IMR-90 (cell line): Measurements from ENCODE around the gene BCL6. TPM values are rescaled to one million over a fixed set of nuclear protein-coding genes. Genes with fewer than 3 reads are reported as not detected.

Source experiments
- ATAC-seq: fragments of 200-7000 bp; cut with Tn5 transposase; 2 replicates; pipeline ENCODE4 v1.9.1; 2020; ENCODE audit warnings: low read depth, mild to moderate bottlenecking, moderate library complexity
- BruUV-seq: library from RNA; stranded (reverse); fragments of 400-500 nt; replicated peaks from 2 replicates; lab custom pipeline; 2021; lab: Mats Ljungman, UMichigan
- CTCF ChIA-PET: fragments of 300-600 bp; formaldehyde crosslinking; extraction: SDS; loops from one replicate; lab custom pipeline; 2021; ENCODE audit warnings: antibody characterized with exemption; lab: Yijun Ruan, JAX
- POLR2A ChIA-PET: fragments of 300-600 bp; sonication (Branson Sonifier 250); formaldehyde crosslinking; loops from one replicate; lab custom pipeline; 2022; ENCODE audit warnings: antibody characterized with exemption; ENCODE audit not compliant: unreplicated experiment; lab: Charles Lee
- DNase-seq: peaks from one replicate; pipeline ENCODE4 v3.0.0; 2013
- H2AFZ ChIP-seq: replicated peaks from 2 replicates; pipeline ENCODE3; 2013; ENCODE audit warnings: low read length, mild to moderate bottlenecking; ENCODE audit not compliant: poor library complexity
- H2AK5ac ChIP-seq: 2 replicates; pipeline ENCODE4 v1.6.1; 2013; ENCODE audit warnings: low read depth, low read length, inconsistent platforms
- H2AK9ac ChIP-seq: replicated peaks from 2 replicates; pipeline ENCODE3; 2013; ENCODE audit warnings: mild to moderate bottlenecking, low read depth, low read length, moderate library complexity; ENCODE audit not compliant: poor library complexity
- H2BK120ac ChIP-seq: 2 replicates; pipeline ENCODE4 v1.6.1; 2013; ENCODE audit warnings: low read depth, low read length, inconsistent platforms
- H2BK15ac ChIP-seq: 3 replicates; pipeline ENCODE4 v1.6.1; 2013; ENCODE audit warnings: low read depth, low read length, inconsistent platforms
- H2BK20ac ChIP-seq: 2 replicates; pipeline ENCODE4 v1.6.1; 2013; ENCODE audit warnings: low read depth, mild to moderate bottlenecking, inconsistent platforms, low read length, moderate library complexity
- H2BK5ac ChIP-seq: 2 replicates; pipeline ENCODE4 v1.6.1; 2013; ENCODE audit warnings: mild to moderate bottlenecking, low read depth, low read length, inconsistent platforms; ENCODE audit not compliant: poor library complexity, severe bottlenecking
- H3K14ac ChIP-seq: replicated peaks from 2 replicates; pipeline ENCODE4 v1.6.1; 2013; ENCODE audit warnings: low read depth, low read length, inconsistent platforms
- H3K18ac ChIP-seq: 2 replicates; pipeline ENCODE4 v1.6.1; 2013; ENCODE audit warnings: low read depth, low read length, control low read depth
- H3K23ac ChIP-seq: 2 replicates; pipeline ENCODE4 v1.6.1; 2013; ENCODE audit warnings: low read depth, low read length, inconsistent platforms
- H3K27ac ChIP-seq: 2 replicates; pipeline ENCODE4 v1.5.1; 2013; ENCODE audit warnings: mild to moderate bottlenecking, control low read depth, low read length; ENCODE audit not compliant: insufficient read depth
- H3K27me3 ChIP-seq: 2 replicates; pipeline ENCODE4 v1.6.1; 2013; ENCODE audit warnings: low read length; ENCODE audit not compliant: control insufficient read depth, insufficient read depth
- H3K36me3 ChIP-seq: 2 replicates; pipeline ENCODE4 v1.6.1; 2013; ENCODE audit warnings: low read length, mixed read lengths; ENCODE audit not compliant: control insufficient read depth, insufficient read depth
- H3K4ac ChIP-seq: 2 replicates; pipeline ENCODE4 v1.6.1; 2013; ENCODE audit warnings: low read depth, low read length, inconsistent platforms
- H3K4me1 ChIP-seq: 2 replicates; pipeline ENCODE4 v1.6.1; 2013; ENCODE audit warnings: low read length, mixed read lengths; ENCODE audit not compliant: control insufficient read depth, insufficient read depth
- H3K4me2 ChIP-seq: 2 replicates; pipeline ENCODE4 v1.6.1; 2013; ENCODE audit warnings: low read depth, mild to moderate bottlenecking, control low read depth, low read length, moderate library complexity
- H3K4me3 ChIP-seq: 2 replicates; pipeline ENCODE4 v1.5.1; 2013; ENCODE audit warnings: low read depth, mild to moderate bottlenecking, control low read depth, low read length, moderate library complexity; ENCODE audit not compliant: insufficient read depth
- H3K56ac ChIP-seq: 2 replicates; pipeline ENCODE4 v1.6.1; 2013; ENCODE audit warnings: low read length, inconsistent platforms; ENCODE audit not compliant: insufficient read depth; ENCODE audit errors: extremely low read depth
- H3K79me1 ChIP-seq, 2 experiments: 2 replicates each; pipeline ENCODE4 v1.6.1; 2013; ENCODE audit warnings: low read length in 2 of 2, inconsistent platforms in 1 of 2, low read depth in 1 of 2
- H3K9ac ChIP-seq: 2 replicates; pipeline ENCODE4 v1.6.1; 2013; ENCODE audit warnings: low read depth, low read length, control low read depth
- H3K9me1 ChIP-seq: 2 replicates; pipeline ENCODE4 v1.6.1; 2013; ENCODE audit warnings: low read length, inconsistent platforms; ENCODE audit not compliant: insufficient read depth
- H3K9me3 ChIP-seq: 2 replicates; pipeline ENCODE4 v1.6.1; 2013; ENCODE audit warnings: low read length; ENCODE audit not compliant: control insufficient read depth, insufficient read depth
- H4K20me1 ChIP-seq: 2 replicates; pipeline ENCODE4 v1.6.1; 2013; ENCODE audit warnings: low read length, inconsistent platforms; ENCODE audit not compliant: insufficient read depth
- H4K5ac ChIP-seq: 2 replicates; pipeline ENCODE4 v1.6.1; 2013; ENCODE audit warnings: mild to moderate bottlenecking, low read depth, low read length, control low read depth
- H4K8ac ChIP-seq, 2 experiments: 2 replicates each; pipeline ENCODE4 v1.6.1; 2013; ENCODE audit warnings: low read depth in 2 of 2, low read length in 2 of 2, control low read depth in 1 of 2, inconsistent platforms in 1 of 2
- H4K91ac ChIP-seq: 2 replicates; pipeline ENCODE4 v1.6.1; 2013; ENCODE audit warnings: low read depth, low read length, inconsistent platforms; ENCODE audit not compliant: insufficient read depth
- BHLHE40 ChIP-seq: fragments of 150-350 bp; IDR thresholded peaks from 2 replicates; pipeline ENCODE4 v1.6.1; 2016; ENCODE audit warnings: mild to moderate bottlenecking, low read depth, low read length
- CEBPB ChIP-seq: IDR thresholded peaks from 2 replicates; pipeline ENCODE4 v1.6.1; 2012; ENCODE audit warnings: low read depth, low read length, improper control_type of control experiment
- CHD1 ChIP-seq: IDR thresholded peaks from 2 replicates; pipeline ENCODE4 v1.6.1; 2012; ENCODE audit warnings: low read depth, low read length, improper control_type of control experiment
- CTCF ChIP-seq: conservative IDR thresholded peaks from 2 replicates; pipeline ENCODE4 v1.5.1; 2012; ENCODE audit warnings: mild to moderate bottlenecking, low read depth, low read length, improper control_type of control experiment
- ELK1 ChIP-seq: fragments of 150-350 bp; IDR thresholded peaks from 2 replicates; pipeline ENCODE4 v1.6.1; 2016; ENCODE audit warnings: low read depth, mild to moderate bottlenecking, low read length, moderate library complexity, borderline replicate concordance
- FOS ChIP-seq: fragments of 150-350 bp; IDR thresholded peaks from 2 replicates; pipeline ENCODE4 v1.6.1; 2016; ENCODE audit warnings: low read depth, low read length
- MAFK ChIP-seq: IDR thresholded peaks from 2 replicates; pipeline ENCODE4 v1.6.1; 2012; ENCODE audit warnings: low read depth, low read length, improper control_type of control experiment
- MAZ ChIP-seq: IDR thresholded peaks from 2 replicates; pipeline ENCODE4 v1.6.1; 2012; ENCODE audit warnings: low read depth, mild to moderate bottlenecking, low read length, improper control_type of control experiment, moderate library complexity, borderline replicate concordance
- MXI1 ChIP-seq: IDR thresholded peaks from 2 replicates; pipeline ENCODE4 v1.6.1; 2012; ENCODE audit warnings: low read depth, mild to moderate bottlenecking, low read length, moderate library complexity, borderline replicate concordance
- POLR2A ChIP-seq: IDR thresholded peaks from 2 replicates; pipeline ENCODE4 v1.6.1; 2012; ENCODE audit warnings: mild to moderate bottlenecking, low read depth, low read length
- RAD21 ChIP-seq: IDR thresholded peaks from 2 replicates; pipeline ENCODE4 v1.6.1; 2012; ENCODE audit warnings: low read length, improper control_type of control experiment
- RFX5 ChIP-seq: IDR thresholded peaks from 2 replicates; pipeline ENCODE4 v1.8.0; 2012; ENCODE audit warnings: low read depth, mild to moderate bottlenecking, low read length, moderate library complexity
- SMC3 ChIP-seq: fragments of 150-350 bp; IDR thresholded peaks from 2 replicates; pipeline ENCODE4 v1.6.1; 2016; ENCODE audit warnings: low read depth, mild to moderate bottlenecking, antibody characterized with exemption, low read length, moderate library complexity
- dilution Hi-C: fragments of 300-500 bp; cut with HindIII; formaldehyde crosslinking; loops from one replicate; pipeline ENCODE4 v1.14.3; 2018; ENCODE audit warnings: low sequenced_read_pairs; ENCODE audit not compliant: unreplicated experiment
- in situ Hi-C: fragments of 300-500 bp; cut with MboI; formaldehyde crosslinking; loops from 3 replicates; pipeline ENCODE4 v1.14.3; 2019; ENCODE audit warnings: low sequenced_read_pairs, inconsistent platforms, mixed read lengths
- intact Hi-C: fragments of 100-400 bp; cut with micrococcal nuclease; formaldehyde crosslinking; loops from 2 replicates; pipeline ENCODE4 v1.10.0; 2022
- polyA plus RNA-seq, 3 experiments: library from polyadenylated mRNA; depleted of rRNA; stranded (reverse); fragments of >200 nt; gene quantifications; 2 replicates each; pipeline ENCODE4 v1.2.3, GENCODE V29; 2012; ENCODE audit warnings: low replicate concordance in 1 of 3
- total RNA-seq: library from RNA; depleted of rRNA; stranded (reverse); fragments of >200 nt; gene quantifications from 2 replicates; pipeline ENCODE4 v1.2.3, GENCODE V29; 2012

The BCL6 gene
- total and polyA plus RNA-seq, 2 of the 4 experiments (the other 2 are of a cell fraction), result 19.7 to 22.6 TPM

GRCh38 chr3:187705164-187705563 lies 40.1 kb downstream of the BCL6 start:
- ATAC-seq (peak; percentile 59), DNase-seq (peak; percentile 21)
- H3K27ac ChIP-seq, result no peak overlapping the region
- in situ Hi-C loops (loop anchor here (25.0 kb wide), 1 partner anchor 1532 kb away; no protein-coding TSS in a partner anchor), dilution Hi-C loops (no loop called here), intact Hi-C loops (loop anchor here (10.0 kb wide), 1 partner anchor 860 kb away; the partner anchor contains the start of gene ADIPOQ)
- H2BK5ac ChIP-seq, result no peak overlapping the region
- no peak overlapping the region for H2BK20ac ChIP-seq
- no peak overlapping the region for H3K4ac ChIP-seq
- H2AFZ ChIP-seq, result no peak overlapping the region
- H4K8ac ChIP-seq, result no peak overlapping the region
- H3K9ac ChIP-seq, result no peak overlapping the region
- no peaks in the 10 kb centered on the region for H4K20me1 ChIP-seq
- H3K79me1 ChIP-seq, result no peaks in the 10 kb centered on the region
- no peak overlapping the region; the same call in 1 of the 2 replicates for H3K23ac ChIP-seq
- H2BK15ac ChIP-seq, result no peak overlapping the region
- no peak overlapping the region for H3K4me3 ChIP-seq
- H4K91ac ChIP-seq, result no peak overlapping the region
- H3K9me1 ChIP-seq, result no peaks in the 10 kb centered on the region
- TF ChIP-seq CHD1 (no peak), CTCF (no peak), ELK1 (no peak), MAZ (no peak), RAD21 (no peak), POLR2A (no peak), RFX5 (no peak), SMC3 (no peak), MAFK (no peak), FOS (no peak), MXI1 (no peak), BHLHE40 (no peak), CEBPB (no peak)
- no peak overlapping the region for H2AK5ac ChIP-seq
- H3K36me3 ChIP-seq, result no peaks in the 10 kb centered on the region
- no peak overlapping the region for H2AK9ac ChIP-seq
- POLR2A ChIA-PET, result no interaction called here
- no peaks in the 10 kb centered on the region for H3K9me3 ChIP-seq
- H3K4me2 ChIP-seq, result no peak overlapping the region
- H4K5ac ChIP-seq, result no peak overlapping the region
- H2BK120ac ChIP-seq, result no peak overlapping the region
- peaks cover 17% of the 10 kb centered on the region for H3K27me3 ChIP-seq
- no peak overlapping the region for H3K14ac ChIP-seq
- H3K56ac ChIP-seq, result no peak overlapping the region
- BruUV-seq, result no TSS peak
- H3K4me1 ChIP-seq, result peaks cover 3% of the 10 kb centered on the region; the same call in 1 of the 2 replicates
- CTCF ChIA-PET, result interaction anchor here (0.8 to 0.9 kb wide), 2 partner anchors 9 to 26 kb away, joined by 3 read pairs; no protein-coding TSS in a partner anchor
- H3K18ac ChIP-seq, result no peak overlapping the region
